ENCODE data around the gene SEMA5A.
"Not testable (repeated sequence)": the region's sequence is repeated elsewhere in the genome, so short reads cannot be mapped to it uniquely, and the experiment has no call there.

The SEMA5A gene

DNA sequence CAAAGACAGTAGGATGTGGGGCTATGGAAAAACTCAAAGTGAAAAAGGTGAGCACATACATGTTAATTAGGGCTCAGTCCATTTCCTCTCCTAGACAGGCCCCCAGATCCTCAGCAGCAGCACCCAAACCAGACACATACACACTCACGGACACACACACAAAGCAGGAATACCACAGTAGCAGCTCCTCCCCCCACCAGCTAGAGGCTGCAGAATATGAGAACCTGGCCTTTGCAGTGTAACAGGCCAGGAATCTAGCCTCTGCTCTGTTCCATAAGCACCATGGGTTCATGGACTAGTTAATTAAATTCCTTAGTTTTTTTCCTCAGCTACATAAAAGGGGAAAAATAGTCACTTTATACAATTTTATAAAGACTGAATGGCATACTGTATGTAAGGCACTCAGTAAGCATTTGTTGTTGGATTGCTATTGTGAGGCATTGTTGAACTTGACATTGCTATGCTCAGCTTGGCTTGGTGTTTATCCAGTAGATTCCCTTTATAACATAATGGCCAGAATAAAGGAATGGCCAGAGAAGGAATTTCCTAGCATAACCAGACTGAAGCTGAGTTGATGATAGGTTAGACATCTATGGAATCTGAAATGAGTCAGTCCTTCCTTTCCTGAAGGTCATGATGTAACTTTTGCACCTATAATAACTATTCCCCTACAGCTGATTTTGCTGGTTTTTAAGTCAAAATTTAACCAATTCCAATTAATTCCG, 186.8 kb downstream of the SEMA5A start:
- peak; percentile 83 for DNase-seq (ENCODE audit: low read depth)

DNA sequence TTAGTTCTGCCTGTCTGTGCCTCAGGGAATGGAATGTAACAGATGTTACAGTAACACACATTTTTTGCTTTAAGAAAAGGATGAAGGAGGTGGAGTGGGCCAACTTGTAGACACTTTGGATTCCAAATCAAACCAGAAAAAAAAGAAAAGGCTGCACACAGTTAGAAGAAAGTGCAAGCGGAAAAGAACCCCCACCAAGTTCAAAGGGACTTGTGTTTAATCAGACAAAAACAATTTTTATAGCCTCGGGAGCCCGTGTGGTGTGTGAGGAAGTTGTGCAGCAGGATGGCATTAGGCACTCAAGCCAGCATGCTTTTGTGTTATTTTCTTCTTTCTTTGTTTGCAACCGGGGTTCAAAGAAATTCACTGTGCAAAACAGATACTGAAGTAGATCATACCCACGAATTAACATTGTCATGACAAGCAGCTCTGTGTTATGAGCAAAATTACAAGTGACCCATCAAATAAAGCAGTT, 189.5 kb downstream of the SEMA5A start:
- no peak for DNase-seq (ENCODE audit: low read depth)

DNA sequence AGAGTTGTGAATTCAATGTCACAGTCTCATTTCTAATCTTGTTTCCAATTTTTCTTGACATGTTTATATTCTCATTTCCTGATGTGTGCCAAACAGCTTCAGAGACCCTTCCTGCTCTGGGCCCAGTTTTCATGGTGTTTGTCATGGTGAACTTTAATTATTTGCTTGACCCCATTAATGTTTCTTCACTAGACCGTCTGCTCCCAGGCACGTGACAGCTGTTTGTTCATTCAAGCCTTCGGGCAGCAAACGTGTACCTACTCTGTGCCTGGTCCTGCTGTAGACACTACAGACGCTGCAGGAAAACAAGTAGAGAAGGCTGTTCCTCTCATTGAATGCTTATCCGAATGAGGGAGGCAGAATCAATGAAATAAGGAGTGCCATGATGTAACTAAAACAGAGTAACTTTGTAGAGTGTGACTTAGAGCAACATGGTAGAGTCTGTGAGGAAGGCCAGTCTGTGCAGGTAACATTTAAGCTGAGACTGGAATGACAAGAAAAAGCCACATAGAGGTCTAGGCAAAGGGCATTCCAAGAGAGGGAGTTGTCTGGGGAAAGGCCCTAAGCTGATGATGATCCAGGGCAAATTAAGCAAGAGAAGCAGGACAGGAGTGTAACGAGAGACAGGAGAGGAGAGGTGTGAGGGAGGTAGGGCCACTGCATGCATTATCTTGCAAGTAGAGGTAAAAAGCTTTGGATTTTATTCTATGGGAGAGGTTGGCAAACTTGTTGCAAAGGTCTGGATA, 191.4 kb downstream of the SEMA5A start:
- no peak for DNase-seq (ENCODE audit: low read depth)

DNA sequence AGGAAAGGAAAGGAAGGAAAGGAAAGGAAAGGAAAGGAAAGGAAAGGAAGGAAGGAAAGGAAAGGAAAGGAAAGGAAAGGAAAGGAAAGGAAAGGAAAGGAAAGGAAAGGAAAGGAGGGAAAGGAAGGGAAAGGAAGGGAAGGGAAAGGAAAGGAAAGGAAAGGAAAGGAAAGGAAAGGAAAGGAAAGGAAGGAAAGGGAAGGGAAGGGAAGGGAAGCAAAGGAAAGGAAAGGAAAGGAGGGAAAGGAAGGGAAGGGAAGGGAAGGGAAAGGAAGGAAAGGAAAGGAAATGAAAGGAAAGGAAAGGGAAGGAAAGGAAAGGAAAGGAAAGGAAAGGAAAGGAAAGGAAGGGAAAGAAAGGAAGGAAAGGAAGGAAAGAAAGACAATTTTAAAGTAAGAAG, 192.8 kb downstream of the SEMA5A start:
- DNase-seq (ENCODE audit: low read depth), result not testable (repeated sequence)

DNA sequence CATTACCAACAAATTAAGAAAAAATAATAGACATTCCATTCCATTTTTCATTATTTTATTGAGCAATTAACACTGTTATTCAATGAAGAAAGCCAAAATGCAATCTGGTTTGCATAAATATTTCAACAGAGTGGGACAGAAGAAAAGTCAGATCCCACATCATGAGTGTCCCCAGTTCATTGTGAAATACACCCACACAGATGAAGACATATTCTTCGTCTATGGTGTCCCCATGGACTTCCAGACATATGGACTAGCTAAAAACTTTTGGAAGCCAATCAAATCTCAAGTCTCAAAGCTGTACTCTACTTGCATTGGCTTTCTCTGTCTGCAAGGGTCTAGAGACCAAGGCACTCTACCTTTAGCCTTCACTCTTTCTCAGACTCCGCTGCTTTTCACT, 194.3 kb downstream of the SEMA5A start:
- no peak for DNase-seq (ENCODE audit: low read depth)

DNA sequence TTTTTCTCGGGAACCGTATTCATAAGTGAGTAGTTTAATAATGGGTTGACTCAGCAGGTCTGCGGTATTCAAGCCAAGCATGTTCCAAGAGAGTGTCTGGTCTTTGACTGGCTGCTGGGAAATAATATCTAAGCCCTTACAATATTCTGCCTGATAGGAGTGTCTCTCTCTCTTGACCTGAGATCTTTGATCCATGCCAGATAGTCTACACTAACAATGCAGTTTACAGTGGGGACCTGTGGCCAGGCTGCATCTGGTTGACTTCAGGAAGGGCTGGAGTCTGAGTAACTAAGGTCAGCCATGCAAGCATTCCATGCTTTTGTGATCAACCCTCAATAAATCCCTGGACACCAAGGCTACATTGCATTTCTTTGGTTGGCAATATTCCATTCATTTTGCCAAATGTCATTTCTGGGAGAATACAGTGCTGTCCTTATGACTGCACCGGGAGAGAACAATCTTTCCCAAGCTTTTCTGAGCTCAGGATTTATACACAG, 195.5 kb downstream of the SEMA5A start:
- DNase-seq (ENCODE audit: low read depth), result peak; percentile 66

DNA sequence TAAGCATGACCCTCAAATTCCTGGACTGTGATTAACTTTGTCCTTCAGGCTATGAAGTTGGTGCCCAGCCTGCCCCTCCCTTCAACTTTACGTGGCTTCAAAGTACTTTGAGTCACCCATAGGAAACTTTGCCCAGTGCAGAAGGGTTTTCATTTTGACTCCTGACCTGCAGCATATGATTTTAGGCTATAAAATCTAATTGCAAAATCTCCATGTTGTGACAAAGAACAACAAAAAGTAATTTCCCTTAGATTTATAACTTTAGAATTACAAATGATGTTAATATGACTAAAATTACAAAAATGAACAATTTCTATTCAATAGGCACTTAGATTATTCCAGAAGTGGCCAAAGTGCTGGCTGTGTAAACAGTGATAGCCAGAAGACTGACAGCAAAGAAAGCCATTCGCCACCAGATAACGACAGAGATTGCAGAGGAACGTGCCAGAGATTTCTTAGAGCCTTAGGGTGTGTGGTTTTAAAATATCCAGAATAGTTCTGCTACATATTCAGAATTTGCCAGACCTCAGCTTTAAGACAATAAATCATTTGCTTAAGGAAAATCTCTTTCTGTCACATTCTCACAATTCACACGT, 197.4 kb downstream of the SEMA5A start:
- DNase-seq (ENCODE audit: low read depth), result peak; percentile 93

DNA sequence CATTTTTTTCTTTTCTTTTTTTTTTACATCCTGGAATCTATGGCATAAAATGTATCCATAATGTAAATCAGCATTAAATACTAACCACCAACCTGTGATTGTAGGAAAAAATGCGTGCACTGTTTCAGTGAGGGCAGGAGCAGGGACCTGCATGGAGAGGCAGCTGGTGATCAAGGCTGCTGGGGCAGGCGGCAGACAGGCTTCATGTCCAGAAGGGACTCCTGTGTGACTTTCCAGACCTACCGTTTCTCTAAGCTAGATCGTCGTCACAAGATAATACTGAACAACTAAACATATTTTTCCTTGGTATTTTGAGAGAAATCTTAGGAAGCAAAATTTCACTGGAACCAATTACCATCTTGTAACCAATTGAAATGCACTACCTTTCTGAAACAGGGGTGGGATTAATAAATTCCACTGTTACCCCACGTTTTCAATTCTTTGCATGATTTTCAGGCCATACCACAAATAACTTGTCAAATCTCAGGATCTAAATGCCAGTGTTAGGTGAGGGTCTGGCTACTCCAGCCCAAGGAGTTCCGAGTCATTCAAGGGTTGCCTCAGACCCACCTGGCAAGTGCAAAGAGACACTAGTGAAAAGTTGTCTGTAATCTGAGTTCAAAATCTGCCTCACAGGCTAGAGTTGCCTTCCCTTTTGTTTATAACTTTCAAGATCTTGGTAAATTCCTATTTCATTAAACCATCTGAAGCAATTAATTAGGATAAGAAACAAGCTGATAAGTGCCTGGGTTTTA, 198.2 kb downstream of the SEMA5A start:
- no peak for DNase-seq (ENCODE audit: low read depth)

DNA sequence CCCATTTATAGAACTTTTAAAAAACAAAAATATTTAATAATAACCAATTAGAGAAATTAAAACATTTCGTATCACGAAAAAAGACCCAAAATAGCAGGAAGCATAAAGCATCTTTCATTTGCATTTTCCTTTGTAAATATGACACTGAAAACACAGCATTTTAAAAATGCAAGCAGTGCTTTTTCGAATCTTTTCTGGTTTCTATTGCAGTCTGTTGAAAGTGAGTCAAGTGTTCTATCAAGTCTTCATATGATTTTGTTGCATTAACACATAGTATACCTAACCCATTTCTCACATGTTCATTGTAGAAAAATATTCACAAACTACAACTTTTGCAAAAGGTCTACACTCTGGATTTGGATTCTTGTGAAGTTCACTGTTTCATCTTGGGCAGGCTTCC, 198.8 kb downstream of the SEMA5A start:
- DNase-seq (ENCODE audit: low read depth), result no peak

DNA sequence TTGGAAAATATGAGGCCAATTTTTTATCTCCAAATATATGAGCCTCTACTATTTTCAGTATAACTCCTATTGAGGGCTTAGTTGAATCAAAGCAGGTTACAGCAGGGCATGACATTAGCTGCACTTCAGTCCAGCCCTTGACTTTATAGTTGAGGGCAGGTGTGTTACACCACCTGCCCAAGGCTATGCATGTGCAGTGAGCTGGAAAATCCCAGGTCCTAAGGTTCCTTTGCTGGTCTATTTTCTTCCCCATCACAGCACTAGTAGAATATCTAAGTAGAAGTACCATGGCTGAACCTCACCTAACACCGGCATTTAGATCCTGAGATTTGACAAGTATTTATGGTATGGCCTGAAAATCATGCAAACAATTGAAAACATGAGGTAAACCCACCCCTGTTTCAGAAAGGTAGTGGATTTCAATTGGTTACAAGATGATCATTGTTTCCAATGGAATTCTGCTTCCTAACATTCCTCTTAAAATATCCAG, 201.1 kb downstream of the SEMA5A start:
- no peak for DNase-seq (ENCODE audit: low read depth)

DNA sequence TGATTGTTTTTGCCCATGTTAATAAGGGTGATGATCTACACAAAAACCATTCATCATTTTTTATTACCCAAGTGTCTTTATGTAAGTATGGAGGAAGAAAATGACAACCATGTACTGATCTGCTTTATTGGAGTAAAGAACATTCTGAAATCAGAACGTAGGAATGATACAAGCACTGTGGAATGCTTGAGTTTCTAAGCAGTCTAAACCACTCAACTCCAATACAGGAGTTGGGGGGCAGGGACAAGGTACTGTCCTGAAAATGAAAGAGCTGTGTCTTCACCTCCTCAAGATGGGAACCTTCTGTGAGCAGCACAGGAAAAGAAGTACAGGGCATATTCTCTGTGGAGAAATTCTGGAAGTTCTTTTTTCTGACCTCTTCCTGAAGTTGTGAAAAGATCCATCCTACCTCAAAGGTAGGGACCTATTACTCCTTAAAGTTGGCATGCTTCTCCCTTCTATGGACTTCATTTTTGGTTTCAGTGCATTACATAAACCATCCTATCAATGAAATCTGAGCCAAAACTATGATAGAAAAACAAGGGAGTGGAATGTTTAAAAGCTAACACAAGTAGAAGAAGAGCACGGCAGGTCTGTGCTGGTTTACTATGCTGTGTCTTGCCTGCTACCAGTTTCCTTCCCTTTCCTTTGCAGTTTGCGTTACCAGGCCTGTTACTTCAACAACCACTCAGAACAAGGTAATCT, 202.6 kb downstream of the SEMA5A start:
- DNase-seq (ENCODE audit: low read depth), result peak; percentile 66

DNA sequence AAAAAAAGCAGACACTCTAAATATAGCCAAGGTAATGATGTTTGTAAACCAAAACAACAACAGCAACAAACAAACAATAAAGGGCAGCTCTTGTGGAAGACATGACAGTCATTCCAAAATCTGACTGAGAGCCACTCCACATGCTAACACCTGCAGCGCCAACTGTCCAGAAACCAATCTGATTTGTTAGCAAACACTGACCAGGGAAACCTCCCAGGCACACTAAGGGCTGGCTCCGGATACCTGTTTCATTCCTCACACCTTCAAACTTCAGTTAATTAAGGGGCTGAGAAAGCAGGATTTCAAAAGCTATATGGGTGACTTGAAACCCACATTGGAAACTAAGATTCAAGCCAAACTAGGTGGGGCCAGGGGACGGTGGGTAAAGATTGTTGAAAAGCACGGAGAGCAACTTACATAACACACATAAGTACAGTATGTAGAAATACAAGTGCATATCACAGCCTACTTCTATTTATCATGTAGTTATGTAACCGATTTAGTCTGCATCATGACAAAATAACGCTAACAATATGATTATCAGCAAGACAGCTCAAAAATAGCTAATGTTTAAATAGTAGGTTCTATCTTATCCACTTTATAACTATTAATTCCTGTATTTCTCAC, 203.6 kb downstream of the SEMA5A start:
- DNase-seq (ENCODE audit: low read depth), result no peak

DNA sequence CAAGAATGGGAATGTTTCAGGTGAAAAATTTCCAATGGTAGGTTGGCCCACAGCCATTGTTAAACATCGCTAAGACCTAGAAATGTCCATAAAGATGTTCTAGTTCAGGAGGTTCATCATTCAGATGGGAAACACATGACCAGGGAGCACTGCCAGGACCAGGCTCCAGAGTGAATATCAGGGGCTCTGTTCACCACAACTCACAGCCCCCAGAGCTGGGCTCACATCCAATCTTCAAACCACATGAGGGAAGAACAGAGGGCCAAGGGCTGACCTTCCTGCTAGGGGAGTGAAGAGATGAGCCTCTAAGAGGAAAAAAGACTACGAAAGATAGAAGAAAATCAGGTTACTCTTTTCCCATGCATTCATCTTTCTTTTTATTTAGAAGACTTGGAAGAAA, 205.8 kb downstream of the SEMA5A start:
- DNase-seq (ENCODE audit: low read depth), result no peak

DNA sequence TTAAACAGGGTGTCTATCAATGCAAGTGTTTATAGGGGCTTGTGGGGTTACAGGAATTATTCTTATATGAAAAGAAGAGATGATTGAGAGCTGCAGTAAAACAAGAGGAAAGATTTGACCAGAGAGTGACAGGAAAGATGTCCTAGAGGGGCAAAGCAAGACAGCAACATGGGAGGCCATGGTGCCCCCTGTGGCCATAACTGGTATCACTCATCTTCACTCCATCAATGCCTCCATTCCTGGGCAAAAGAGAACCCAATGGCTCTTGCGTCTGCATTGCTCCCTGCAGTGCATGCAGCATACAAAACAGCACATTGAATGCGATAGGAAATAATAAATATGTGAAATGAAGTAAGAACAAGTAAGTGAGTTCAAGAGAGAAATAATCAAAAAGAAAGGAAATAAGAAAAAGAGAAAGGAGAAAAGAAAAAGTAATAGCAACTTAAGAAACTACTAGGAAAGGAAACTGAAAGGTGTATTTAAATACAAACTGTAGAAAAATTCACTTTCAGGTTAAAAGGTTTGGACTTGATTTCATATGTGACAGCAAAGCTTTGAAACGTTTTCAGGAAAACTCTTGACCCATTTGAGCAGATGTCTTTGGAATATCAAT, 206.6 kb downstream of the SEMA5A start:
- DNase-seq (ENCODE audit: low read depth), result peak; percentile 55

DNA sequence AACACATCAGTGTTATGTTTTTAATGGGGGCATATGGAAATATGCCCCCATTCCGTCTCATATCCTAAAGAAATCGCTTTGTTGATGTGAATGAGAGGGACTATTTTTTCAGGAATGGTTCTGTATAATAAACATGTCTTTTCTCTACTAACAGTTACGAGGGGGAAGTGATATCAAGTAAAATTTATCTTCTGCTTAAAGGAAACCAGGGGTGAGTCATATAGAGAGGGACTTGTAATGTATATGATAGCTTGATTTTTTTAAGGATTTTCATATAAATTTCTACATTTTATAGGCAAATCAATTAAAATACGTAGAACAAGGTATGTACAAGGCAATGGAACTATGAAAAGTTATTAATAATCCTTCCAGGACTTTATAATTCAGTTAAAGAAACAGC, 207.1 kb downstream of the SEMA5A start:
- DNase-seq (ENCODE audit: low read depth), result peak; percentile 63

DNA sequence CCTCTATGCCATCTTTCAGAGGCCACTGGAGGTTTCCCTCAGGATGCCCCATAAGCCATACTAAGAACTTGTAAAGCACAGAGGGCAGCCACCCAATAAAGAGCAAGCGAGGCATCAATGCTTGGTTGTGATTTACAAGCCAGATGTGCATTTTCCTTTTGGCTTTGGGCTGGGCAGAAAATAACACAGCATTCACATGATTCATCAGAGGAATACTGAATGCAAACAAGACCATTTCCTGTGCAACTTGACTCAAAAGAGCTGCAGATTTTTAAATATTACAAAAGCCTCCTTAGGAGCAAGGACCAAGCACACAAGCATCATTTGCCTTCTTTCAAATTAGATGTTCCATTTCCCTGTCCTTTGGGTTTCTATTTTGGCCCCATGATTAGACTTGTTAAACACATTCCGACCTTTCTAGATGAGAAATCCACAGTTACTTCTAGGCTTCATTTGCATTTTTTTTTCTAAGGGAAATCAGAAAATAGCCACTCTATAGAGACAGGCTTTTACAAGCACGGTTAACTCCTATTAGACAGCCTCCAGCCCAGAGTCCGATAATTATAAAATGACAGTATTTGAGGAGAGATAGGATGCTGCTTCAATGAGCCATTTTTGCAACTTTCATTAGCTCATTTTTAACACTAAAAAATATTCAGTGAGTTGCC, 207.8 kb downstream of the SEMA5A start:
- DNase-seq (ENCODE audit: low read depth), result peak; percentile 88

DNA sequence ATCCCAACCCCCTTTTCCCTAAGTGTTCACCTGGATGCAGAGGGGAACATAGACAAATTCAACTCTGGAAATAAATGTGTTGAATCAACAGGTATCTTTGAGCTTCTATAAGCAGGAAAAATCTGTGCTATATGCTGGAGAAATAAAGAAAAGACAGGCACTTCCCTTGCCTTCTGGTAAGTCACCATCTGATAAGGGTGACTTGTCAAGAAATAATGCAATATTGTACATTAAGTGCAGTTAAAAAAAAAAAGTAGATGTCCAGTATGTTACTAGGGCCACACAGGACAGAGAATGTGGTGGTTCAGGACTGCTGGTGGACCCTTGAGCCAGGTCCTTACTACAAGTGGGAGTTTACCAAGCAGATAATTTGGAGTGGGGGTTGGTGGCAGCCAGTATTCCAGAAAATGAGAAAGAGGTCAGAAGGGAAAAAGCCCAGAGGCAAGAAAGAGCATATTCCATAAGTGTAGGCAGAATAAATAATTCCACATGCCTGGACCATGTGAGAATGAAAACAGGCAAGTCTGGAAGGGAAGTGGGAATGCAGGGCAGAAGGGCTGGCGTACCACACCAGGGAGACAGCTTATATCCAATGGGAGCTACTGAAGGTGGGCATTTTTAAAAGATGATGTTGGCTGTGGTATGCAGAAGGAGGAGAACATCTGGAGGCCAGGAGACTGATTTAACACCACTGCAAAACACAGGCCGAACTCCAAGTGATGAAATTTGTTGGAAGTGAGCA, 209.9 kb downstream of the SEMA5A start:
- DNase-seq (ENCODE audit: low read depth), result peak; percentile 35

DNA sequence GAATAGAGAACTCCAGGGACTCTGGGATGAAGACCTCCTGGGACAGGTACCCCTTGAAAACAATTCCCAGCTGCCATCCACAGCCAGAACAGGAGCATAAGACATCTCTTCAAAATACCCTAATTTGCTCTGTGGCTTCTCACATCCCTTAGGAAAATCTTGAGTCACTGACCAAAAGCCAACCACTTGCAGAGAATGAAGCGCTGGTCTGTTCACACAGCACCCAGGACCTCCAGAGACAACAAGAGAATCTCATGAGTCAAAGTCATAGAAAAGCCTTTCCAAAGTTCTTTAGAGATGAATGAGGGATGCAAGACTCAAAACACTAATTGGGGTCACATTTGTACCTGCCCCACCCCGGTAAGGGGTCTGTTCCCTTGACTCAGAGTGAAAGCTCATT, 210.6 kb downstream of the SEMA5A start:
- peak; percentile 12 for DNase-seq (ENCODE audit: low read depth)

DNA sequence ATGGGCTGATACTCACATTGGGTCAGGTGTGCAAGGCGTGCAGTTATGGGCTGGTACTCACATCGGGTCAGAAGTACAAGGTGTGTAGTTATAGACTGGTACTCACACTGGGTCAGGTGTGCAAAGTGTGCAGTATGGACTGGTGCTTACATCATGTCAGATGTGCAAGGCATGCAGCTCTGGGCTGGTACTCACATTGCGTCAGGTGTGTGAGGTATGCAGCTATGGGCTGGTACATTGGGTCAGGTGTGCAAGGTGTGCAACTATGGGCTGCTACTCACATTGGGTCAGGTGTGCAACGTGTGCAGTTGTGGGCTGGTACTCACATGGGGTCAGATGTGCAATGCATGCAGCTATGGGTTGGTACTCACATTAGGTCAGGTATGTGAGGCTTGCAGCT, 213.8 kb downstream of the SEMA5A start:
- DNase-seq (ENCODE audit: low read depth), result no peak

Measured in ELR (cell line).